Left kidney (tissue), 2 donors: ENCODE data around the gene CMKLR1. TPM values are rescaled to one million over a fixed set of nuclear protein-coding genes. Genes with fewer than 3 reads are reported as not detected.

ENCODE experiments used
- DNase-seq: peaks from one replicate; pipeline ENCODE4 v3.0.0-alpha.2; 2013
- polyA plus RNA-seq: library from polyadenylated mRNA; unstranded; fragments of 120-200 nt; gene quantifications from one replicate; pipeline ENCODE4 v1.2.1, GENCODE V29; 2013; ENCODE audit not compliant: insufficient read length

Gene CMKLR1
- polyA plus RNA-seq, 1 donor: 3.1 TPM

DNA sequence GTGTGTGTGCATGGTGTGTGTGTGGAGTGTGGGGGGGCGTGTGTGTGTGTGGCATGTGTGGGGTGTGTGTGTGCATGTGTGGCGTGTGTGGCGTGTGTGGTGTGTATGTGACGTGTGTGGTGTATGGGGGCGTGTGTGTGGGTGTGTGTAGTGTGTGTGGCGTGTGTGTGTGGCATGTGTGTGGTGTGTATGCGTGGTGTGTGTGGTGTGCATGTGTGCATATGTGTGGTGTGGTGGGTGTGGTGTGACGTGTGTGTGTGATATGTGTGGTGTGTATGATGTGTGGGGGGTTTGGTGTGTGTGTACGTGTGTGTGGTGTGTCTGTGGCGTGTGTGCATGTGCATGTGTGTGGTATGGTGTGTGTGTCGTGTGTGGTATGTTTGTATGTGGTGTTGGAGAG is 24.1 kb upstream of the CMKLR1 start:
- DNase-seq: no peak

DNA sequence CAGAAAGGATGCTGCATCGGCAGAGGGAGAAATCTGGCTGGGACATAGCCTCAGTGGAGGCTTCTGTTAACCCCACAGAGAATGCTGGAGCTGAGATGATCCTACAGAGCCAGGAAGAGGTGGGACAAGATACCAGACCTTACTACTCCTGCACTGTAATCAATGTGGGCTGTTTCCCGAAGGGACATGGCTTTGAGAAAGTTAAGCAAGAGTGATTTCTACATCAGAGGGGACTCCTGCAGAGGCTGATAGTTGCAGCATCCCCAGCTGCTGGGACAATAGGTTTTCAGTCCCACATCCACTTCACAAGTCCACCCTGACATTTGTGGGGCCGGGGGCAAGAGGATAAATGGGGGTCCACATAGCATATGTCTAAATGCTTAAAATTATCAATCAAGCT is 22.5 kb upstream of the CMKLR1 start:
- DNase-seq: no peak

DNA sequence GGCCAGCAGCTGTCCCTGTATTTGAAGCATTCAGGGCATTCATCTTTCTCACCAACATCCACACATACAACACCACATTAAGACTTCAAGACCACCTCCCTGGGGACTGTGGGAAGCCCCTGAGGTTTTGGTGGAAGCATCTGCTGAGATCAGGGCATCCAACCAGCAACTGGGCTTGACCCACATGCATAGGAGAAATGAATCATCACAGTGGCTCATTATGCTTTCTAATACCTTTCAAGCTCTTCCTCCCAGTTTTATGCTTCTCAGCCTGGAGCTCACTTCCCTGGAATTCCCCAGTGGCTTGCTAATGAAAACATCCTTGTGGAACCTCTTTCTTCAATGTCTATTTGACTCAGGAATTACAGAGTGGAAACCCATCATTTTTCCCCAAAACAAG is 21.4 kb upstream of the CMKLR1 start:
- DNase-seq: no peak

DNA sequence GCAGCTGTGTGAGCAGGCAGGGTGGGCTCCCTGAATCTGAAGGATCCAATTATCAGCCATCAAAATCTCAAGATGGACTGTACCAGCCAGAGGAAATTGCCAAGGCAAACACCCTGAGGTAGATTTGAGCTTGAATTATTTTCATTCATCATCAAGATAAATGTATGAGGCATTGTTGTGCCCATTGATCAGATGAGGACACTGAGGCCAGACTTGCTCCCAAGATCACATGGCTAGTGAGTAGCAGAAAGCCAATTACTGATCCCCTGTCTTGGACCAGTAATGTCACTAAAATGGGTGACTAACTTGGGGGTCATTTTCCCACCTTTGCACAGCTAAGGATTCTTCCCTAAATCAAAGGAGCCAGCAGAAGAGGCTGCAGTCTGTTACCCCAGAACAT is 20.9 kb upstream of the CMKLR1 start:
- DNase-seq: no peak

DNA sequence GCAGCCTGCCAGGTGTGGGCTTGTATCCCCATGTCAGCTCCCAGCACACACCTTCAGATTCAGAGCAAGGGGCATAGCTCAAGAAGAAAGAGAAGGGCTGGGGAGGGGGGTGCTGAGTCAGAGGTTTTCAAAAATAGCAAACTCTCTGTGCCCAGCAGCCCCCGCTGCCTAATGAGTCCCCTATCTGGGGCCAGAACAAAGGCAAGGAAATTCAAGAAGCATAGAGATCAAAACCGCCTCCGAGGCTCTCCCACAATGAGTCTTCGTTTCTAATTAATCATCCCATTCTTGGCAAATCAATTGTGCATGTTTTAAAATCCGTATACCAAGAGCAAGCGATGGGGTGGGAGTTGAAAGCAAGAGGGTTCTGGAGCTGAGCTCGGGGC is 19.5 kb upstream of the CMKLR1 start:
- no peak for DNase-seq

DNA sequence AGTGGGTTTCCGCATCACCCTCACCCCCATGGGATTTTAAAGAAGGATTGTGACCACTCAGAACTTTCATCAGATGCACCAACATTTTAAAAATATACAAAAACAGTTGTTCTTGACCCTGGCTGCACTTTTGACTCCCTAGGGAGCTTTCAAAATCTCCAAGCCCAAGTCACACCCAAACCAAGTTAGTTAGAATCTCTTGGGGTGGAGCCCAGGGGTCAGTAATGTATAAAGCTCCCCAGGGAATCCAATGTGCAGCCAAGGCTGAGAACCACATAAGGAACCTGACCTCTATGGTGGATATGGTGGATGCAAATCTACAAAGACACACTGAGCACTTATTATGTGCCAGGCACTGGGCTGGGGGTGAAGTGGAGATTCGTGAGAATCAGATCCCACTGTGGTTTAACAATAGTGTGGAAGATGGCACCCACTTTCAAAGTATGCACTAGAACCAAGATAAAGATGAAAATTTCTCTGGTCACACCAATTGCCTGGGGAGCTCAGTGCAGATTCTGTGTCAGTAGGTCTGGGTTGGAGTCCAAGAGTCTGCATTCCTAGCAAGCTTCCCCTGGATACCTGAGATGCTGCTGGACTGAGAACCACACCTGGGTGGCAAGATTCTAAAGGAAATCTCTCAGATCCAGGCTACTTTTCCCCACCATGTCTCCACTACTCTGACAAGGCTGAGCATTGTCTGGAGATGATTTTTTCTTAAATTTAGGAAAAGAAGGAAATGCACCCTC is 18.9 kb upstream of the CMKLR1 start:
- DNase-seq: no peak

DNA sequence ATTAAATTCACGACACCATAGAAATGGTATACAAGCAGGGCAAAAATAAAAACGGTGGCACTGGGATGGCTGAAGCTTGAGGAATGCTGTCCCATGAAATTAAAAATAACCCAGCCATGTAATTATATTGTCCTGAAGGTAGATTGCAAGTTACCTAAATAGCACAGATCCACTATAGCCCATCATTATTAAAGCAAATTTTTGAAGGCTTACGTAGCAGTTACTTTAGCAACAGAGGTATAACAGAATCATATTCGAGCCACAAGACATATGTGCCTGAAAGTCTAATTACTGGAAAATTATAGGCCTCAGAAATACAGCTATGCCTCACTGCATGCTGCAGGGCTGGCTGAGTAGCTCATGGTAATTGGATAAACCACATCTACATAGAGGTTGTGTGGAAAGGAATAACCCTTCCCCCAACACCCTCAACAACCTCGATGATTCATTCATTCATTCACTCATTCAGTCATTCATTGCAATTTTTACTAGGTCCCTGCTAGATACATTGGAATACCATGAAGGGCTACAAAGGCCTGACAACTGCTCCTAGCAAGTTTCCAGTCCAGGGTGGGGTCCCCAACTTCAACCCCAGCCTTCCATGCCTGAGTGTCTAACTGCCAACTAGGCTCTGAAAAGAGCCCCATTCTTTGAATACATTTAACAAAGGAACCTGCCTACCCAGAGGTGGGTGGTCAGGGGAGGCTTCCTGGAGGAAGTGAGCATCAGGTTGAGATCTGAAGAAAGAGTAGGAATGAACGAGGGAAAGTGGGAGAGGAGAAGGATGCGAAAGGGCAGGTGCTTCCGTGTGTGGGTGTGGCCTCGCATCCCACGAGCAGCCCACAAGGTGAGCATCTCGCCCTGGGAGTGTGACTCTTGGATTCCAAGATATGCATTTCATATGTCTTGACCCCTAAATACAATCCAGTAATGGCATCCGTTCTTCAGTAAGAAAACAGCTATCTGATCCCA is 18.0 kb upstream of the CMKLR1 start:
- DNase-seq: no peak

- DNase-seq: no peak
These were observed 16.0 kb upstream of the CMKLR1 start for GRCh38 chr12:108355069-108355468.

DNA sequence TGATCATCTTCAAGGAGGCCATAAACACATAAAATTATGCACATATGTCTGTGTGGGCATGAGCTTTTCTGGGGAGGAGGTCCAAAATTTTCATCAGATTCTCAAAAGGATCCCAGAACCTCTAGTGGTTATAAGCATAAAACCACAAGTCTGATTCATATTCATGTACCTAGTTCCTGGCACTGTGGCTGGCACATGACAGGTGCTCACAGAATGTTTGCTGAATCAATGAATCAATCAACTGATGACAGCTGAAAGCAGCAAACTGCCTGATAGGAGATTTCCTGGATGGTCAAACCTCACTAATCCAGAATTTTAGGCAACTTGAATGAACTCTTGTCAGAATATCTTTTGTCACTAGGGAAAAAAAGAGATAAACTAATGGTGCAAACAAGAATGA is 13.5 kb upstream of the CMKLR1 start:
- no peak for DNase-seq

DNA sequence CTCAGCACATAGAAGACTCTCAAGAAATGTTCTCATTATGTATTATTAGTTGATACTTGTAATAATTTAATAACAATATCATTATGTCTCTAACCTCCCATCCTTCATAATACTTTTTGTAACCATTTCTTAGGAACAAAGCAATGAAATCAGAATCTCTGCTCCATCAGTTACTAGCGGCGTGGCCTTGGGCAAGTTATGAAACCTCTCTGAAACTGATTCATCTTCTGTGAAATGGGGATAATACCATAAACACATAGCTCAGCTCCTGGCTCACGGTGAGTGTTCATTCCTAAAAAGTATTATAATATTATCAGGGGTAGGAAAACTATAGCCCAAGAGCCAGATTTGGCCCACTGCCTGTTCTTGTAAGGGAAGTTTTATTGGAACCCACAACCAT is 11.4 kb upstream of the CMKLR1 start:
- no peak for DNase-seq

DNA sequence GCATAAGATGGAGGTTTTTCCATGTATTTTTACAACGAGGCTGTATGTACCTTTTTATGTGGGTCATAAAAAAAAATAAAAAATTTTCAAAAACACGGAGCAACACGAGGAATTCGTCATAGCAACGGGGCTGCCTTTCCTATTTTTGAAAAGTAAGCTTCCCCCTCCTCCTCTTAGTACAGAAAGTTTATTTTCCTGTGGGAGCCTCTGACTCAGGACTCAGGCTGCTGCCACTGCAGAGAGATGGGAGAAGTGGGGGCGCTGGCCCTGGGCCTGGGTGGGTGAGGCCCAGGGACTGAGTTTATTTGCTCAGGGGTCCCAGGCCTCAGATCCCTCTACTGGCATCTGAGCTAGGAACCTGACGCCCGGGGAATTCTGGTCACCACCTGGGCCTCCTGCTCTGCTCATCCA is 10.2 kb upstream of the CMKLR1 start:
- DNase-seq: no peak

- no peak for DNase-seq
These were observed 9.7 kb upstream of the CMKLR1 start for GRCh38 chr12:108348842-108349241.

GRCh38 chr12:108346727-108347710 is 7.9 kb upstream of the CMKLR1 start:
- no peak for DNase-seq

- DNase-seq: no peak
These were observed 6.9 kb upstream of the CMKLR1 start for GRCh38 chr12:108345716-108346633.

DNA sequence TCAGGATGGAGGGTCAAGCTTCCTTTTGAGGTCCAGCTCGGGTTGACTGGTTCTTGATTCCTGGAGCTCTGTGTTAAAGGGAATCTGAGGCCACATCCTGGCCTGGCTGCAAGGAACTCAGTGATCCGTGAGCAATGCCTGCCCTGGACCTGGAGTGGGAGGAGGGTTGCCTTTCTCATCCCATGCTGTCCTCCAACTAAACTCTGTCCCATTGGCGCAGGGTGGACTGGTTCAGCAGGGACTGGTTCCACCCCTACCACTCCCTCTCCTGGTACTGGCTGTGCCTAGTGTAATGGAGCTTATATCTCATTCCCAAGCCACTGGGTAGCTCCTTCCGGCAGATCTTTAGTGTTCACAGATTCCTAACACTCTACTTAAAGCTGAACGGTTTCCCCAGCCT is 3.9 kb upstream of the CMKLR1 start:
- DNase-seq: peak; percentile 20

GRCh38 chr12:108341854-108342847 is 3.0 kb upstream of the CMKLR1 start:
- no peak for DNase-seq

GRCh38 chr12:108341356-108341755 is 2.2 kb upstream of the CMKLR1 start:
- no peak for DNase-seq

DNA sequence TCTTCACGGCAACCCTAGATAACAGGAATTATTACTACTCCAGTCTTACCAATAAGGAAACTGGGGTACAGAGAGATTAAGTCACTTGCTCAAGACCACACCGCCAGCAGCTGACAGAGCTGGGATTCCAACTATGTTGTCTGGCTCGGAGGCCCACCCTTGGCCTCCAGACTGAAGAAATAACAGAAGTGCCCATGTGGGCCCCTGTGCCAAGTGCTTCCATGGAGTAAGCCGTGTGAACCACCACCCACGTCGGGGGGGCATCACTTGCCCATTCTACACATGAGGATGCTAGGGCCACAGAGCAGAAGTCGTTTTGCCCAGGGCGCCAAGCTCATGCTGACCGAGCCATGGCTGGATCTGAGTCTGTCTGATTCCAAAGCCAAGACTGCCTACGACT is 926 bp upstream of the CMKLR1 start:
- no peak for DNase-seq
